GM18907 (cell line): ENCODE data around the gene MMP1.
"Not testable (repeated sequence)": the region's sequence is repeated elsewhere in the genome, so short reads cannot be mapped to it uniquely, and the experiment has no call there.

ENCODE experiments used
- ATAC-seq: cut with Tn5 transposase; IDR thresholded peaks from one replicate; pipeline ENCODE4 v1.9.1; 2021; ENCODE audit warnings: mild to moderate bottlenecking, moderate library complexity; ENCODE audit not compliant: unreplicated experiment

Gene MMP1

GRCh38 chr11:102761646-102762238, 36.2 kb downstream of the MMP1 start:
- no peak for ATAC-seq

- ATAC-seq: no peak
Measured at GRCh38 chr11:102760344-102761035, 37.5 kb downstream of the MMP1 start.

GRCh38 chr11:102757823-102758549, 40.0 kb downstream of the MMP1 start:
- ATAC-seq: no peak

- ATAC-seq: no peak
Measured at GRCh38 chr11:102753267-102753666, 44.7 kb downstream of the MMP1 start.

GRCh38 chr11:102751673-102752072, 46.3 kb downstream of the MMP1 start:
- no peak for ATAC-seq

- ATAC-seq: no peak
Measured at GRCh38 chr11:102749101-102749722, 48.7 kb downstream of the MMP1 start.

- ATAC-seq: not testable (repeated sequence)
Measured at GRCh38 chr11:102746746-102747578, 51.0 kb downstream of the MMP1 start.
